ENCODE data around the gene PNKD.

The PNKD gene

GRCh38 chr2:218249691-218250090 is 20.6 kb upstream of the PNKD start:
- no peak for DNase-seq (ENCODE audit: low read depth)
- TF ChIP-seq, protein P1, sequence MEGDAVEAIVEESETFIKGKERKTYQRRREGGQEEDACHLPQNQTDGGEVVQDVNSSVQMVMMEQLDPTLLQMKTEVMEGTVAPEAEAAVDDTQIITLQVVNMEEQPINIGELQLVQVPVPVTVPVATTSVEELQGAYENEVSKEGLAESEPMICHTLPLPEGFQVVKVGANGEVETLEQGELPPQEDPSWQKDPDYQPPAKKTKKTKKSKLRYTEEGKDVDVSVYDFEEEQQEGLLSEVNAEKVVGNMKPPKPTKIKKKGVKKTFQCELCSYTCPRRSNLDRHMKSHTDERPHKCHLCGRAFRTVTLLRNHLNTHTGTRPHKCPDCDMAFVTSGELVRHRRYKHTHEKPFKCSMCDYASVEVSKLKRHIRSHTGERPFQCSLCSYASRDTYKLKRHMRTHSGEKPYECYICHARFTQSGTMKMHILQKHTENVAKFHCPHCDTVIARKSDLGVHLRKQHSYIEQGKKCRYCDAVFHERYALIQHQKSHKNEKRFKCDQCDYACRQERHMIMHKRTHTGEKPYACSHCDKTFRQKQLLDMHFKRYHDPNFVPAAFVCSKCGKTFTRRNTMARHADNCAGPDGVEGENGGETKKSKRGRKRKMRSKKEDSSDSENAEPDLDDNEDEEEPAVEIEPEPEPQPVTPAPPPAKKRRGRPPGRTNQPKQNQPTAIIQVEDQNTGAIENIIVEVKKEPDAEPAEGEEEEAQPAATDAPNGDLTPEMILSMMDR (IDR thresholded peaks at IDR 0.05; ENCODE audit: low read depth, low read length): no peak
- H3K4me3 ChIP-seq (ENCODE audit: low read depth, low read length): no peak overlapping the region

DNA sequence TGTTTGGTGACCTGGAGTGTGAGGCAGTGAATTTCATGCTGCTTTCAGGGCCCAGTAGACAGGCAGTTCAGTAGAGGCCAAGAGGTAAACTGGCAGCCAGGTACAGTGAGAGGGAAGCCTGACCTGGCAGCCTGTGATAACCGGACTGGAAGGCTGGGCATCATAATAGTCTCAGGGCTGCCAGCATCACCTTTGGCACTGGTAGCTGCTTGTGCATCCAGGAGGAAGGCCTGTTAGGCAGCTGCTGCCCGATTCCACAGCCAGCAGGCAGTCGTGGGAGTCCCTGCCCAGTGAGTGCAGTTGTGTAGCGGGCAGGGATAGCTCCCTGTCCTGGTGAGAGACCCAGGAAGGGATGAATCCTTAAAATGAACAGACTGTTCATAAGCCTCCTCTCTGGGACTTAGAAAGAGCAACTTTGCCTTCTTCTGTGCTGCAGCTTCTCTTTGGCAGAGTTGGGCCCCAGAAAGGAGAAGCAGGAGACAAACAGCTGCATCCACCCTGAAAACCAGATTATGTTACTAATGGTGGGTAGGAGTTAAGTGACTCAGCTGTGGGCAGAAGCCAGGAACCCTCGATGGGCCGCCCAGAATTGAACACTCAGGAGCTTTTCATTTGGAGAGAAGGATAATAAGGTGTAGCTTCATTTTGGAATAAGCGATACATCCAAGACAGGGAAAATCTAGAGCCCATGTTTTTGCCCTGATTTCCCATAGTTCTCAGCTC is 17.6 kb upstream of the PNKD start:
- DNase-seq (ENCODE audit: low read depth): peak; percentile 44
- H3K4me3 ChIP-seq (ENCODE audit: low read depth, low read length): no peak overlapping the region
- TF ChIP-seq, protein P1 (IDR thresholded peaks at IDR 0.05; ENCODE audit: low read depth, low read length): no peak
- TF ChIP-seq POLR2A (IDR thresholded peaks at IDR 0.05; ENCODE audit: extremely low read depth, insufficient read length) (no peak), MYC (IDR thresholded peaks at IDR 0.05; ENCODE audit: low read depth, low read length) (no peak)
- TF ChIP-seq, protein P2, sequence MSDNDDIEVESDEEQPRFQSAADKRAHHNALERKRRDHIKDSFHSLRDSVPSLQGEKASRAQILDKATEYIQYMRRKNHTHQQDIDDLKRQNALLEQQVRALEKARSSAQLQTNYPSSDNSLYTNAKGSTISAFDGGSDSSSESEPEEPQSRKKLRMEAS (IDR thresholded peaks at IDR 0.05; ENCODE audit: low read depth, low read length): no peak

- H3K4me3 ChIP-seq (ENCODE audit: low read depth, low read length): no peak overlapping the region
- DNase-seq (ENCODE audit: low read depth): no peak
- TF ChIP-seq, protein P1 (IDR thresholded peaks at IDR 0.05; ENCODE audit: low read depth, low read length): no peak
- TF ChIP-seq POLR2A (IDR thresholded peaks at IDR 0.05; ENCODE audit: extremely low read depth, insufficient read length): no peak
- no peak for TF ChIP-seq MYC (IDR thresholded peaks at IDR 0.05; ENCODE audit: low read depth, low read length)
Observed at GRCh38 chr2:218253232-218253625, 17.1 kb upstream of the PNKD start.

DNA sequence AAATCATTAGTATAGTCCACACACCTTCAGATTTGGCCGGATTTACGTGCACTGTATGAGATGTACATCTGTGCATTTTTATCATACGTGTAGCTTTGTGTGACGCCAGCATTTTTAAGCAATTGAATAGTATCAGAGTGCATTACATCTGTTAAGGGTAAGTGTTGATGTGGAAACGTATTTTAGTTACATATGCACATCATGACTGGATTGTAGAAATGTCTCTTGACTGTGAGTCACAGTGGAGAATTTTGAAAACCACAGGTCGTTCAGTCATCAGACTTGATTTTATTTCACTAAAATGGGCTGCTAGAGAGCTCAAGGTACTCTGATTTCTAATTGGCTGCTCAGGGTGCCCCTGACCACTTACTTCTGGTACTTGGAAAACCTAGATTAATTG is 14.9 kb upstream of the PNKD start:
- DNase-seq (ENCODE audit: low read depth): no peak
- TF ChIP-seq MYC (IDR thresholded peaks at IDR 0.05; ENCODE audit: low read depth, low read length): no peak
- TF ChIP-seq, protein P2 (IDR thresholded peaks at IDR 0.05; ENCODE audit: low read depth, low read length): no peak
- TF ChIP-seq POLR2A (IDR thresholded peaks at IDR 0.05; ENCODE audit: extremely low read depth, insufficient read length): no peak
- TF ChIP-seq, protein P1 (IDR thresholded peaks at IDR 0.05; ENCODE audit: low read depth, low read length): no peak
- H3K4me3 ChIP-seq (ENCODE audit: low read depth, low read length): no peak overlapping the region

DNA sequence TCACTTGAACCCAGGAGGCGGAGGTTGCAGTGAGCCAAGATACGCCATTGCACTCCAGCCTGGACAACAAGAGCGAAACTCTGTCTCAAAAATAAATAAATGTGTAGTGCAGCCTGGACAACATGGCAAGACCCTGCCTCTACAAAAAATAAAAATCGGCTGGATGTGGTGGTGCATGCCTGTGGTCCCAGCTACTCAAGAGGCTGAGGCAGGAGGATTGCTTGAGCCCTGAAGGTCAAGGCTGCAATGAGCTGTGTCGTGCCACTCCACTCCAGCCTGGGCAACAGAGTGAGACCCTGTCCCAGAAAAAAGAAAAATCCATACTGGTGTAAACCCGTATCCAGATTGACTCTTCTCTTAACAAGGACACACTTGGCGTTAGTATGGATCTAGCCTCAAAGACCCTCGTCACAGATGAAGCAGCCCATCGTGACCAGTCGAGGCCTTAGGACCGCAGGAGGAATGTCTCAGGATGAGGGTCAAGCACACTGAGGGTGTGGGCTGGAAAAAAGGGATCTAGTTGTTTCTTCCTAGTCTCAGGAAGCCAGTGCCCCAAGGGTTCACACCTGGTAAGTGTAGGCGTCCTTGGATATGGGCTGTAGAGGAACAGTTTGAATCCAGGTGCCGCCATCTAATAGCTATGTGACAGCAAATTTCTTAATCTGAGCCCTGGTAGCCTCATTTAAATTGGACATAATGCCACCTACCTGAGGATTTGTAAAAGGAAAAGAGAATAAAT is 13.5 kb upstream of the PNKD start:
- no peak overlapping the region for H3K4me3 ChIP-seq (ENCODE audit: low read depth, low read length)
- no peak for DNase-seq (ENCODE audit: low read depth)
- no peak for TF ChIP-seq POLR2A (IDR thresholded peaks at IDR 0.05; ENCODE audit: extremely low read depth, insufficient read length)
- TF ChIP-seq MYC (IDR thresholded peaks at IDR 0.05; ENCODE audit: low read depth, low read length): no peak
- TF ChIP-seq, protein P1 (IDR thresholded peaks at IDR 0.05; ENCODE audit: low read depth, low read length): no peak

Measured in NB4 (cell line).